ENCODE measurements around the gene EGFR.

The EGFR gene

GRCh38 chr7:55088107-55088506, 69.3 kb downstream of the EGFR start:
- Histone ChIP-seq H3K4me2 (ENCODE audit: low read length) (no peak overlapping the region), H3K4me3 (ENCODE audit: low read length) (no peak overlapping the region), H3K4me1 (ENCODE audit: control insufficient read depth, insufficient read depth, low read length) (peaks cover 73% of the 10 kb centered on the region), H3K9ac (ENCODE audit: low read depth, low read length) (peak overlapping the region; percentile 81), H3K27me3 (ENCODE audit: control insufficient read depth, insufficient read depth, low read length) (no peaks in the 10 kb centered on the region), H3K9me3 (replicated peaks; ENCODE audit: low read length) (no peaks in the 10 kb centered on the region), H3K36me3 (ENCODE audit: insufficient read depth, low read length) (peaks cover 10% of the 10 kb centered on the region)

DNA sequence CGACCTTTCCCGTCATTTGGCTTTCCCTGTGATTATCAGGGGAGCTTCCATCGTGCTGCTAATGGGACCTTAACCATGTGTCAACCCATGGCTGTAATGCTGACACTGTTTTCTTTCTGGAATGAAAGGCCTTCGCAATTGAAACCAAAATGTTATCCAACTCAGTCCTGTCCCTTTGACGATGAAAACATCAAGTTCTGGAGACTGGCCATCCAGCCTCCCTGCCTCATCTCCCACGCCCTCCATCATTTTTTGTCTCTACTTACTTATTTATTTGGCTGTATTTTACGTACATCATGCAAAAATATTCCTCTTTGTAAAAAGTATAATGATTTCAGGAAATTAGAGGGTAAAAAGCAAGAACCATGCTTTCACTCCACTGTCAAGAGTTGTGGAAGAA, 69.8 kb downstream of the EGFR start:
- Histone ChIP-seq H3K36me3 (ENCODE audit: insufficient read depth, low read length) (peaks cover 10% of the 10 kb centered on the region), H3K9me3 (replicated peaks; ENCODE audit: low read length) (no peaks in the 10 kb centered on the region), H3K4me2 (ENCODE audit: low read length) (no peak overlapping the region), H3K4me3 (ENCODE audit: low read length) (no peak overlapping the region), H3K27me3 (ENCODE audit: control insufficient read depth, insufficient read depth, low read length) (no peaks in the 10 kb centered on the region), H3K4me1 (ENCODE audit: control insufficient read depth, insufficient read depth, low read length) (peaks cover 78% of the 10 kb centered on the region), H3K9ac (ENCODE audit: low read depth, low read length) (no peak overlapping the region)

DNA sequence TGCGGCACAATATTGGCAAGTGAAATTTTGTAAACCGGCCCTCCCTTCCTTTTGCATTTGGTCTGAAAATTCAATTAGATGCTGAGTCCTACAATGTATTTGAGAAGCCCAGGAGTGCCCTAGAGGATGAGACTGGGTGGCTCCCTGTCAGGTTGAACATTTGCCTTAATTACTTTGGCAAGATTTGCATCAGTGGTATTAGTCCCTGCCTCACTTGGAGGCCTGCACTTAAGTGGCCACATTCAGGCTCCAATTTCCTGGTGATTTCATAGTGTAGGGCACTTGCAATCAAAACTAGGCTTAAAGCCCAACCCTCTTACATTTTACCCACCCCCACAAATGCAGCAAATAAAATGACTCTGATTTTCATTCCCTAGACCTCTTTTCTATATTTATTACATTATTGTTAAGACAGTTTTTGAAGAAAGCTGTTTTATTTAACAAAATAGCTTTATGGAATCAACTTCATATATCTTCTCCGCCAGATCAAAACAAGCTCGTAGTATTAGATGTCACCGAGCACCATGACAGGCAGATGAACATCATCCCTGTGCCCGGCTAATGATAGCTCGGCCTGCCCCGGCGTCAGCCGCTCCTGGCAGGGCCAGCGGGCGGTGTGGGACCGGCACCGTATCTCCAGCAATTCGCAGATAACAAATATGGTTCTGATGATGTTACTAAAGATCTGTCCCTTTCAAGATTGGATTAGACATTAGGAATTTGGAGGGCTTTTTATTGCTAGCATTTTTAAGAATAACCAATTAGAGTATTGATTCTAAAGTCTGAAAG, 73.6 kb downstream of the EGFR start:
- H3K9me3 ChIP-seq (replicated peaks; ENCODE audit: low read length) = no peaks in the 10 kb centered on the region
- peak overlapping the region; percentile 4 for H3K9ac ChIP-seq (ENCODE audit: low read depth, low read length)
- H3K36me3 ChIP-seq (ENCODE audit: insufficient read depth, low read length) = peaks cover 10% of the 10 kb centered on the region
- no peaks in the 10 kb centered on the region for H3K27me3 ChIP-seq (ENCODE audit: control insufficient read depth, insufficient read depth, low read length)
- peak overlapping the region; percentile 48 for H3K4me2 ChIP-seq (ENCODE audit: low read length)
- peaks cover 60% of the 10 kb centered on the region for H3K4me1 ChIP-seq (ENCODE audit: control insufficient read depth, insufficient read depth, low read length)
- no peak overlapping the region for H3K4me3 ChIP-seq (ENCODE audit: low read length)

DNA sequence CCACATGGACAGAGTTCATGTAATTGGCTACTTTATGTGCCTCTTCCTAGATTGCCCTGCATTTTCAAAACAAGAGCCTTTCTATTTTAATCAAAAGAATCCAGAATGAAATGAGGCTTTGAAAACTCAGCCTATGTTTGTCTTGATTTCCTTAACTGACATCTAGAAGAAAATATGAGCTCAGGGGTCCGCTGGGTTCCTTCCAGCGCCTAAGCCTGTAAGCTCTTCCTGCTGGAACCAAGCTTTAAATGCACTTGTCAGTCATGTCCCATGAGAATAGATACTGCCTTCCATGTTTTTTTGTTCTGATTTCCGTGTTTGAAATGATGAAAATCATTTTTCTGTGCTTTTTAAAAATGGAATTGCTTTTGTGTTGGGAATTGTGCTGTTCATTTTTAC, 74.2 kb downstream of the EGFR start:
- H3K36me3 ChIP-seq (ENCODE audit: insufficient read depth, low read length) = peaks cover 6% of the 10 kb centered on the region

GRCh38 chr7:55093674-55094073, 74.9 kb downstream of the EGFR start:
- Histone ChIP-seq H3K4me3 (ENCODE audit: low read length) (no peak overlapping the region), H3K27me3 (ENCODE audit: control insufficient read depth, insufficient read depth, low read length) (no peaks in the 10 kb centered on the region), H3K9ac (ENCODE audit: low read depth, low read length) (no peak overlapping the region), H3K4me1 (ENCODE audit: control insufficient read depth, insufficient read depth, low read length) (peaks cover 49% of the 10 kb centered on the region), H3K36me3 (ENCODE audit: insufficient read depth, low read length) (no peaks in the 10 kb centered on the region), H3K4me2 (ENCODE audit: low read length) (no peak overlapping the region), H3K9me3 (replicated peaks; ENCODE audit: low read length) (no peaks in the 10 kb centered on the region)

More for the DNA sequence above, 74.2 kb downstream of the EGFR start:
- no peak overlapping the region for H3K4me2 ChIP-seq (ENCODE audit: low read length)
- no peak overlapping the region for H3K4me3 ChIP-seq (ENCODE audit: low read length)
- peaks cover 54% of the 10 kb centered on the region for H3K4me1 ChIP-seq (ENCODE audit: control insufficient read depth, insufficient read depth, low read length)
- no peaks in the 10 kb centered on the region for H3K9me3 ChIP-seq (replicated peaks; ENCODE audit: low read length)
- no peaks in the 10 kb centered on the region for H3K27me3 ChIP-seq (ENCODE audit: control insufficient read depth, insufficient read depth, low read length)
- H3K9ac ChIP-seq (ENCODE audit: low read depth, low read length) = no peak overlapping the region

- Histone ChIP-seq H3K9ac (ENCODE audit: low read depth, low read length) (no peak overlapping the region), H3K4me2 (ENCODE audit: low read length) (no peak overlapping the region), H3K4me1 (ENCODE audit: control insufficient read depth, insufficient read depth, low read length) (peaks cover 50% of the 10 kb centered on the region), H3K9me3 (replicated peaks; ENCODE audit: low read length) (no peaks in the 10 kb centered on the region), H3K27me3 (ENCODE audit: control insufficient read depth, insufficient read depth, low read length) (no peaks in the 10 kb centered on the region), H3K36me3 (ENCODE audit: insufficient read depth, low read length) (no peaks in the 10 kb centered on the region), H3K4me3 (ENCODE audit: low read length) (no peak overlapping the region)
These were observed 75.4 kb downstream of the EGFR start for GRCh38 chr7:55094092-55094690.

- no peak overlapping the region for H3K9ac ChIP-seq (ENCODE audit: low read depth, low read length)
- no peak overlapping the region for H3K4me3 ChIP-seq (ENCODE audit: low read length)
- no peak overlapping the region for H3K4me2 ChIP-seq (ENCODE audit: low read length)
- no peaks in the 10 kb centered on the region for H3K9me3 ChIP-seq (replicated peaks; ENCODE audit: low read length)
- no peaks in the 10 kb centered on the region for H3K36me3 ChIP-seq (ENCODE audit: insufficient read depth, low read length)
- H3K27me3 ChIP-seq (ENCODE audit: control insufficient read depth, insufficient read depth, low read length) = no peaks in the 10 kb centered on the region
- H3K4me1 ChIP-seq (ENCODE audit: control insufficient read depth, insufficient read depth, low read length) = peaks cover 60% of the 10 kb centered on the region
These were observed 76.9 kb downstream of the EGFR start for GRCh38 chr7:55095672-55096071.

DNA sequence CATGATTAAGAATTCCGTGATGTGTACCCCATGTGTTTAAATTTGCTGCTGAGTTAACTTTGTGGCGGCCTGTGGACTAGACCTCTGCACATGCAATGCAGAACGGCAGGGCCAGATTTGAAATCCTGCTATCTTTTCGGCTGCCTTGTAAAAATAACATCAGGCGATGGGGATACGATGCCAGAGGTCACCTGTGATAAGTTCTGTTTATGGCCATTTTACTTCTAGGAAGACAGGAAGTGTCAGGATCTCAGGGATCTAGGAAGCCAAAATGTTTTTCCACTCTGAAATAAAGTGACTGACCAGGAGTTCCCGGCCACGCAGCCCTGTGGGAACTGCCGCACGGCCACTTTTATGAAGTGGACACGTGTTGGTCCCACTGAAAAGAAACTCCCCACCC, 77.5 kb downstream of the EGFR start:
- Histone ChIP-seq H3K4me2 (ENCODE audit: low read length) (no peak overlapping the region), H3K27me3 (ENCODE audit: control insufficient read depth, insufficient read depth, low read length) (no peaks in the 10 kb centered on the region), H3K4me1 (ENCODE audit: control insufficient read depth, insufficient read depth, low read length) (peaks cover 59% of the 10 kb centered on the region), H3K9me3 (replicated peaks; ENCODE audit: low read length) (no peaks in the 10 kb centered on the region), H3K4me3 (ENCODE audit: low read length) (no peak overlapping the region), H3K36me3 (ENCODE audit: insufficient read depth, low read length) (peaks cover 3% of the 10 kb centered on the region), H3K9ac (ENCODE audit: low read depth, low read length) (no peak overlapping the region)

- H3K36me3 ChIP-seq (ENCODE audit: insufficient read depth, low read length) = peaks cover 10% of the 10 kb centered on the region
- H3K27me3 ChIP-seq (ENCODE audit: control insufficient read depth, insufficient read depth, low read length) = no peaks in the 10 kb centered on the region
- no peak overlapping the region for H3K4me3 ChIP-seq (ENCODE audit: low read length)
- no peaks in the 10 kb centered on the region for H3K9me3 ChIP-seq (replicated peaks; ENCODE audit: low read length)
- no peak overlapping the region for H3K9ac ChIP-seq (ENCODE audit: low read depth, low read length)
- peaks cover 51% of the 10 kb centered on the region for H3K4me1 ChIP-seq (ENCODE audit: control insufficient read depth, insufficient read depth, low read length)
- no peak overlapping the region for H3K4me2 ChIP-seq (ENCODE audit: low read length)
These were observed 78.3 kb downstream of the EGFR start for GRCh38 chr7:55097100-55097499.

DNA sequence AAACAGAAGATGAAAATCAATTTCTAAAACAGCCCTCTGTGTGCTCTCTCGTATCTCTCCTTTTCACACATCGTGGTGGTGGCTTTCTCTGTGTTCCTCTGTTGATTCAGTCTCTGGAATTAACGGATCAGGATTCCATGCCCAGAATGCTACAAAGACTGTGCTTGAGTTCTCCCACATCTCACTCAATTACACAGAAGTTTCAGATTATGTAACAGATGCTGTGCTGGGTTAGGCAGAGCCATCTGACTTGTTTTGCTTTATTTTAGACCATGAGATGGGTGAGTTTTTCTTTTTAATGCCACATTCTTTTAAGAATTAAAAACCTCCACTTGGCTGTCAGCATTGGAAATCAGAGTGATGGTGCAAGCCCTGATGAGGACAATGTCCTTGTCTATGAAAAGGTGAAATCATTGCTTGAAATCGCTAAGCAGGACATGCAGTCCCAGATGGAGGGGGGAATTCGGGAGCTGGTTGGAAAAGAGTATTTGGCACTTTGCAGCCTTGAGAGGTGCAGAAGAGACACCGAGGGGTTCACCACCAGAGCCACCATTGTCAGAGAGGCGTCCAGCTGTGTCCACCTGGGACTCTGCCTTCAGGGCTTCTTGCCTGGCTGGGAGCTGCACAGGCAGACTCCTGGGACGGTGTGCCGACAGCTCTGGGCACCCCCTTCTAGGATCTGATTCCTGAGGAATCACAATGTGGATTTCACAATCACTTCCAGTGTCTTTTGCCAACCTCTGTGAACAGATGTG, 80.4 kb downstream of the EGFR start:
- Histone ChIP-seq H3K9me3 (replicated peaks; ENCODE audit: low read length) (no peaks in the 10 kb centered on the region), H3K4me1 (ENCODE audit: control insufficient read depth, insufficient read depth, low read length) (peaks cover 38% of the 10 kb centered on the region), H3K9ac (ENCODE audit: low read depth, low read length) (no peak overlapping the region), H3K36me3 (ENCODE audit: insufficient read depth, low read length) (peaks cover 14% of the 10 kb centered on the region), H3K4me2 (ENCODE audit: low read length) (peak overlapping the region; percentile 13), H3K4me3 (ENCODE audit: low read length) (no peak overlapping the region), H3K27me3 (ENCODE audit: control insufficient read depth, insufficient read depth, low read length) (no peaks in the 10 kb centered on the region)

DNA sequence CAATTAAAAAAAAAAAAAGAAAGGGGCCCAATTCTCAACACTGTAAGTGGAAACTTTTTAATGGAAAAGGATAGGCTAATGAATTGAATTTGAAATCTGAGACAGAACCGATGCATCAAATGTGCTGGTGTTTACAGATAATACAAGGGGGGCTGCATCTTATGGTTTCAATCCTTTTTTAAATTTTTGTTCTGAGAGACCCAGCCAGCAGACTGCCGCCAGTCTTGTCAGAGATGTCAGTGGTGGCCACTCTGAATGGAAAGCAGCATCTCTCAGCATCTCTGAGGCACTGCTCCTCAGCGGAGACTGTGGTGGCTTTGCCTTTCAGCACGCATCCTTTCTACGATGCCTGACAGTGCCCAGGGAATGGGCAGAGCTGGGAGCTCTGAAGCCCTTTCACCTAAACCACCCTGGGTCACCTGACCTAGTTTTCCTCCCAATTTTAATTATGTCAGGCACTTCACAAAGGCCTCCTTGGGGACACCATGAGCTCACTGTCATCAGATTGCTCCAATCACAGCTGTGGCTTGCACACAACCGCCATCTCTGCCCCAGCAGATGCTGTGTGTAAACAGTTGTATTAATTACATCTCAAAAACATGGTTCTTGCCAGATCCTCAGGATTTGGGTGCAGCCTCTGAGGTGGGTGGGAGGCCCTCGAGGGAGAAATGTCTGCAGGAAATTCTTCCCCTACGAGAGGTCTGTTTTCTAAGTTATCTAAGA, 81.2 kb downstream of the EGFR start:
- H3K36me3 ChIP-seq (ENCODE audit: insufficient read depth, low read length) = peaks cover 14% of the 10 kb centered on the region
- H3K9ac ChIP-seq (ENCODE audit: low read depth, low read length) = no peak overlapping the region
- H3K4me1 ChIP-seq (ENCODE audit: control insufficient read depth, insufficient read depth, low read length) = peaks cover 43% of the 10 kb centered on the region
- H3K27me3 ChIP-seq (ENCODE audit: control insufficient read depth, insufficient read depth, low read length) = no peaks in the 10 kb centered on the region
- no peaks in the 10 kb centered on the region for H3K9me3 ChIP-seq (replicated peaks; ENCODE audit: low read length)
- no peak overlapping the region for H3K4me3 ChIP-seq (ENCODE audit: low read length)
- H3K4me2 ChIP-seq (ENCODE audit: low read length) = peak overlapping the region; percentile 13

Measured in skeletal muscle satellite cell (primary cell).